Vagina (tissue), 2 donors: Measurements from ENCODE around the gene MPPED1. TPM values are rescaled to one million over a fixed set of nuclear protein-coding genes. Genes with fewer than 3 reads are reported as not detected.

ENCODE experiments used
- DNase-seq, 2 donors: peaks; one replicate each; pipeline ENCODE4 v3.0.0-alpha.2; 2017; ENCODE audit errors: extremely low spot score in 2 of 2
- H3K27ac ChIP-seq: fragments of 200-600 bp; sonication (generic); one replicate; pipeline ENCODE4 v1.5.1; 2019
- H3K27me3 ChIP-seq: fragments of 200-600 bp; sonication (generic); one replicate; pipeline ENCODE4 v1.5.1; 2019
- H3K36me3 ChIP-seq, 2 donors: fragments of 200-600 bp; sonication (generic); one replicate each; pipeline ENCODE4 v1.5.1; 2017 to 2019
- H3K4me1 ChIP-seq: fragments of 200-600 bp; sonication (generic); one replicate; pipeline ENCODE4 v1.5.1; 2019
- H3K4me3 ChIP-seq, 2 donors: fragments of 200-600 bp; sonication (generic); 1 replicate in 1 of 2; 2 replicates in 1 of 2; pipeline ENCODE4 v1.5.1; 2016 to 2019
- H3K9me3 ChIP-seq: fragments of 200-600 bp; sonication (generic); one replicate; pipeline ENCODE4 v1.5.1; 2019
- POLR2A ChIP-seq, 2 donors: fragments of 450-650 bp; IDR thresholded peaks; one replicate each; pipeline ENCODE4 v1.6.1; 2017; ENCODE audit warnings: antibody characterized with exemption in 2 of 2, mild to moderate bottlenecking in 2 of 2, moderate library complexity in 2 of 2
- POLR2AphosphoS5 ChIP-seq, 2 donors: sonication (generic); formaldehyde crosslinking; IDR thresholded peaks; one replicate each; pipeline ENCODE4 v1.9.0; 2017; ENCODE audit warnings: antibody characterized with exemption in 2 of 2, mild to moderate bottlenecking in 2 of 2, low read depth in 1 of 2; ENCODE audit not compliant: insufficient read depth in 1 of 2
- intact Hi-C: fragments of 100-400 bp; cut with DNase I; formaldehyde crosslinking; loops from one replicate; pipeline ENCODE4 v1.15.1; 2023
- total RNA-seq: library from RNA; depleted of rRNA; stranded (reverse); fragments of >200 nt; gene quantifications from one replicate; pipeline ENCODE4 v1.2.3, GENCODE V29; 2016
- TF ChIP-seq, protein P1 (sequence below), 3 experiments: fragments of 450-650 bp in 2 of 3; fragments of 200-600 bp in 1 of 3; sonication (generic) in 1 of 3; IDR thresholded peaks; one replicate each; pipeline ENCODE4 v1.5.1; 2017 to 2019; ENCODE audit warnings: antibody characterized with exemption in 3 of 3, mild to moderate bottlenecking in 2 of 3, moderate library complexity in 2 of 3

The MPPED1 gene
- total RNA-seq, 1 donor from 2014 or later = 0.49 TPM

DNA sequence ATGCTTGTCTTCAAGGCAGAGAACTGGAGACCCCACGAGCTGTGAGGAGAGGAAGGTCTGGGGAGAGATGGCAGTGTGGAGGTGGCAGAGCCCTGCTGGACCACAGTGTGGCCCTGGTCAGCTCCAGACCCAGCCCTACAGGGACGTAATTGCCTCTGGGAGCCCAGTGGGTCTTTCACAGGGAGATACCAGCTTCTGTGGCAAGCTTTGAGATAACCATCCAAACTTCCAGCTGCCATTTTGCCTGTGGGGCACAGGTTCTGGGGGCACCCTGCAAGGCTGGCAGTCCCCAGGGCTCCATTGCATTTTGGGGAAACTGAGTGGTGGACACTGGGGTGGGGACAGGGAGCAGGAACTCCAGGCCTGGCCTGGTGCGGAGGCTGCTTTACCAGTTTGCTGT is 10.2 kb upstream of the MPPED1 start:
- H3K27me3 ChIP-seq = no peaks in the 10 kb centered on the region
- no peak for DNase-seq
- H3K9me3 ChIP-seq = no peaks in the 10 kb centered on the region
- no peaks in the 10 kb centered on the region for H3K4me1 ChIP-seq
- H3K4me3 ChIP-seq = no peak overlapping the region
- intact Hi-C loops = no loop called here
- TF ChIP-seq POLR2A (IDR thresholded peaks at IDR 0.05) = no peak
- no peak for TF ChIP-seq POLR2AphosphoS5 (IDR thresholded peaks at IDR 0.05; ENCODE audit: insufficient read depth in 1 of 2, low read depth in 1 of 2)
- TF ChIP-seq, protein P1, sequence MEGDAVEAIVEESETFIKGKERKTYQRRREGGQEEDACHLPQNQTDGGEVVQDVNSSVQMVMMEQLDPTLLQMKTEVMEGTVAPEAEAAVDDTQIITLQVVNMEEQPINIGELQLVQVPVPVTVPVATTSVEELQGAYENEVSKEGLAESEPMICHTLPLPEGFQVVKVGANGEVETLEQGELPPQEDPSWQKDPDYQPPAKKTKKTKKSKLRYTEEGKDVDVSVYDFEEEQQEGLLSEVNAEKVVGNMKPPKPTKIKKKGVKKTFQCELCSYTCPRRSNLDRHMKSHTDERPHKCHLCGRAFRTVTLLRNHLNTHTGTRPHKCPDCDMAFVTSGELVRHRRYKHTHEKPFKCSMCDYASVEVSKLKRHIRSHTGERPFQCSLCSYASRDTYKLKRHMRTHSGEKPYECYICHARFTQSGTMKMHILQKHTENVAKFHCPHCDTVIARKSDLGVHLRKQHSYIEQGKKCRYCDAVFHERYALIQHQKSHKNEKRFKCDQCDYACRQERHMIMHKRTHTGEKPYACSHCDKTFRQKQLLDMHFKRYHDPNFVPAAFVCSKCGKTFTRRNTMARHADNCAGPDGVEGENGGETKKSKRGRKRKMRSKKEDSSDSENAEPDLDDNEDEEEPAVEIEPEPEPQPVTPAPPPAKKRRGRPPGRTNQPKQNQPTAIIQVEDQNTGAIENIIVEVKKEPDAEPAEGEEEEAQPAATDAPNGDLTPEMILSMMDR (IDR thresholded peaks at IDR 0.05) = no peak
- H3K27ac ChIP-seq = no peak overlapping the region
- H3K36me3 ChIP-seq = no peaks in the 10 kb centered on the region

DNA sequence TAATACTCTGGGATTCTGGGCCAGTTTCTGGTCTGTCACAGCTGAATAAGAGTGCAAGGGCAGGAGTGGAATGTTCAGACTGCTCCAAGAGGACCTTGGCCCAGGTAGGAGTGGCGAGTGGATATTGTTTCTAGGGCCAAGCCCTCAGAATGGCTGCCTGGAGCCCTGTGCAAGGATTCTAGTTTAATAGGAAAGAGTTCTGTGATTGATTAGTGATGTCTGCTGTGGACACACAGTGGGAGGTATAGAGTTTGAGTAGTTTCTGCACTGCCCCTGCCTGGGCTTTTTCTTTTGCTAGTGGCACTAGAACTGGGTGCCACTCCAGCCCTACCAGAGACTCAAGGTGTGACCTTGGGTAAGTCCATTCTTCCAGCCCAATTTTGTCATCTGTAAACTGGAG is 9.7 kb upstream of the MPPED1 start:
- no peaks in the 10 kb centered on the region for H3K36me3 ChIP-seq
- no peaks in the 10 kb centered on the region for H3K27me3 ChIP-seq
- intact Hi-C loops = no loop called here

DNA sequence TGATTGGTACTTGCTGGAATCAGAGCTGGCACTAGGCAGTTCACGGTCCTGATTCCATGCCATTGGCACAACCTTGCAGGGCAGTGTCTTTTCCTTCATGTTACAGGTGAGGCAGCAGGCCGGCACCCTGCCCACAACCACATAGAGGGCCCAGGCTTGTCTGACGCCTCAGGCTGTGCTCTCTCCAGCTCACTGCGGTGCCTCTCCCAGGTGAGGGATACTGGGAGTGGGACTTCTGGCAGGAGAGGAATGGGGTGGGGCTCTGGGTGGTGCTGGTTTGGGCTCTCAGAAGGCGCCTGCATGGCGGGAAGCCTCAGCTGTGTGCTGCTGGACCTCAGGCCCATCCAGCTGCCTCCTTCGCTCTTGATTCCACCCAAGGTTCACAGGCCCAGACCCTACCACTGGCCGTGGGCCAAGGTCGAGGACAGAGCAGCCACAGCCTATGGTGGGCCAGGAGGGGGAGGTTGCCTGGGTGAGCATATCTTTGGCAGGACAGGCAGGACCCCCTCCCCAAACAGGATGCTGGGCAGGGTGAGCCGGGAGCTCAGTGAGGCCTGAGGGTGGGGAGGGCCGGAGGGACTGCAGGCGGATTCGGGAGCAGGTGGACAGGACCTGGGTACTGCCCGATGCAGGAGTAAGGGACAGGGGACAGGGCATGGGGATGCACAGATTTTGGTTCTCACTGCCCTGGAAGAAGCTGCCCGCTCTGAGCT is 7.0 kb upstream of the MPPED1 start:
- Histone ChIP-seq H3K4me1 (no peaks in the 10 kb centered on the region), H3K9me3 (no peaks in the 10 kb centered on the region), H3K36me3 (no peaks in the 10 kb centered on the region), H3K4me3 (no peak overlapping the region), H3K27ac (no peak overlapping the region), H3K27me3 (no peaks in the 10 kb centered on the region)
- TF ChIP-seq POLR2AphosphoS5 (IDR thresholded peaks at IDR 0.05; ENCODE audit: insufficient read depth in 1 of 2, low read depth in 1 of 2) (no peak), POLR2A (IDR thresholded peaks at IDR 0.05) (no peak)
- TF ChIP-seq, protein P1 (IDR thresholded peaks at IDR 0.05) = no peak
- intact Hi-C loops = no loop called here
- no peak for DNase-seq

More for the DNA sequence above, 9.7 kb upstream of the MPPED1 start:
- H3K4me3 ChIP-seq = no peak overlapping the region
- TF ChIP-seq POLR2A (IDR thresholded peaks at IDR 0.05) (no peak), POLR2AphosphoS5 (IDR thresholded peaks at IDR 0.05; ENCODE audit: insufficient read depth in 1 of 2, low read depth in 1 of 2) (no peak)
- TF ChIP-seq, protein P1 (IDR thresholded peaks at IDR 0.05) = no peak
- no peaks in the 10 kb centered on the region for H3K9me3 ChIP-seq
- DNase-seq = no peak
- H3K27ac ChIP-seq = no peak overlapping the region
- no peaks in the 10 kb centered on the region for H3K4me1 ChIP-seq

DNA sequence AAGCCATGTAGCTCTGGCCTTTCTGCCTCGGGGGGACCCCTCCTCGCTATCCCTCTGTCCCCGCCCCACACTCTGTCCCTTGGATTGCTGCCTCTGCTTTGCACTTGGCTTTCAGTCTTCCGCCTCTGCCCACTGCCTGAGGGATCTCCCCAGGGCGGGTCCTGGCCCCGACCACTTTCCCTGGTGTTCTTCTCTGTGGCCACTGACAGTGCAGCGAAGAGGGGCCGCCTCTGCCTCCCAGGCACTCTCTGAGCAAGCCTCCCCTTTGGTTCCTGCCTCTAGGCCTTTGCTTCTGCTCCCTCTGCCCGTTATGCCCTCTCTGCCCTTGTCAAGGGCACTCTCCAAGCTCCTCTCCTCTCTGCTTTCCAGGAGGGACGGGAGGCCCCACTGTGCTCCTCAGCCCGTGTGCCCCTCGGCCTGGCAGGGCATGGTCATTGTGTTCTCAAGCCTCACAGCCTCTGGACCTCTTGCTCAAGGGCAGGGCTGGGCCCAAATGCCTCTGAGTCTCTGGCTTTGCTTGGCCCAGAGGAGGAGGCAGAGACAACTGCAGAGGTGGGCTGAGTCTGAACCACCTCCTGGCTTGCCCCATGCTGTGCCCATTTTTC is 5.5 kb upstream of the MPPED1 start:
- intact Hi-C loops = no loop called here
- Histone ChIP-seq H3K9me3 (no peaks in the 10 kb centered on the region), H3K4me1 (no peaks in the 10 kb centered on the region), H3K36me3 (no peaks in the 10 kb centered on the region), H3K4me3 (no peak overlapping the region), H3K27ac (no peak overlapping the region), H3K27me3 (no peaks in the 10 kb centered on the region)
- DNase-seq = no peak
- TF ChIP-seq POLR2A (IDR thresholded peaks at IDR 0.05) (no peak), POLR2AphosphoS5 (IDR thresholded peaks at IDR 0.05; ENCODE audit: insufficient read depth in 1 of 2, low read depth in 1 of 2) (no peak)
- TF ChIP-seq, protein P1 (IDR thresholded peaks at IDR 0.05) = no peak

DNA sequence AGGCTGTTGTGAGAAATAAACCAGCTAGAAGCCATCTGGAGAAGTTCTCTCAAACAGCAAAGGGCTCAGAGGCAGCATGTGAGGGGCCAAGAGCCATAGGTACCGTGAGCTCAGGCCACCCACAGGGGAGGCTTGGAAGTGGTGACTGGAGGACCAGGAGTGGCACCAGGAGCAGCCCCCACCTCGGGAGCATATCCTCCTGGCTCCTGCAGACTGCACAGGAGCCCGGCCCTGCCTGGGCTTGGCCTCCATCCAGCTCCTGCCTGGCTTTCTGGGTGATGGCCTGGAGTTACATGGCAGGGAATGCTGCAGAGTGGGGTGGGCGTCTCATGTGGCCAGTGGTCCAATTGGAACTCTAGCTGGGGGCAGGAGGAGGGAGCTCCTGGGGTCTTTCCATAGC is 4.2 kb upstream of the MPPED1 start:
- intact Hi-C loops = no loop called here
- no peak for DNase-seq
- H3K36me3 ChIP-seq = no peaks in the 10 kb centered on the region
- no peaks in the 10 kb centered on the region for H3K27me3 ChIP-seq
- H3K4me3 ChIP-seq = no peak overlapping the region
- no peaks in the 10 kb centered on the region for H3K4me1 ChIP-seq
- no peaks in the 10 kb centered on the region for H3K9me3 ChIP-seq
- H3K27ac ChIP-seq = no peak overlapping the region
- no peak for TF ChIP-seq POLR2AphosphoS5 (IDR thresholded peaks at IDR 0.05; ENCODE audit: insufficient read depth in 1 of 2, low read depth in 1 of 2)
- TF ChIP-seq, protein P1 (IDR thresholded peaks at IDR 0.05) = no peak
- no peak for TF ChIP-seq POLR2A (IDR thresholded peaks at IDR 0.05)
